Glutamatergic neuron (in vitro differentiated cells): Measurements from ENCODE around the gene PSMB2. TPM values are rescaled to one million over a fixed set of nuclear protein-coding genes. Genes with fewer than 3 reads are reported as not detected.
A peak's percentile ranks its signal among the peaks of the same experiment; 100 is the strongest.

Experiments
- DNase-seq: peaks from one replicate; pipeline ENCODE4 v3.0.0; 2022
- H3K27ac Mint-ChIP-seq: one replicate; pipeline ENCODE4 v1.8.0; 2020; ENCODE audit warnings: mild to moderate bottlenecking, mixed read lengths, inconsistent platforms; ENCODE audit not compliant: unreplicated experiment
- H3K27me3 Mint-ChIP-seq: one replicate; pipeline ENCODE4 v1.8.0; 2020; ENCODE audit warnings: mild to moderate bottlenecking, moderate library complexity, mixed read lengths, inconsistent platforms; ENCODE audit not compliant: unreplicated experiment
- H3K36me3 Mint-ChIP-seq: one replicate; pipeline ENCODE4 v1.8.0; 2020; ENCODE audit warnings: mild to moderate bottlenecking, mixed read lengths, inconsistent platforms; ENCODE audit not compliant: unreplicated experiment
- H3K4me1 Mint-ChIP-seq: one replicate; pipeline ENCODE4 v1.8.0; 2020; ENCODE audit warnings: mild to moderate bottlenecking, low read depth, mixed read lengths, inconsistent platforms; ENCODE audit not compliant: unreplicated experiment
- H3K4me3 Mint-ChIP-seq: one replicate; pipeline ENCODE4 v1.8.0; 2020; ENCODE audit warnings: mild to moderate bottlenecking, mixed read lengths, inconsistent platforms; ENCODE audit not compliant: unreplicated experiment
- H3K9me3 Mint-ChIP-seq: one replicate; pipeline ENCODE4 v1.8.0; 2020; ENCODE audit warnings: mild to moderate bottlenecking, moderate library complexity, mixed read lengths, inconsistent platforms; ENCODE audit not compliant: unreplicated experiment
- CTCF ChIP-seq: fragments of 200-600 bp; sonication (generic); IDR thresholded peaks from one replicate; pipeline ENCODE4 v1.5.0; 2021; ENCODE audit not compliant: partially characterized antibody, unreplicated experiment
- total RNA-seq: library from RNA; stranded (reverse); fragmentation: NEBNext Ultra II Directional; extraction: Animal tissue kit (Norgen Biotek cat#: 25700); gene quantifications from one replicate; pipeline ENCODE4 v1.2.1, GENCODE V29; 2021; ENCODE audit not compliant: unreplicated experiment

Gene PSMB2
- total RNA-seq, 1 donor from 2014 or later: 85.8 TPM

- H3K4me1 Mint-ChIP-seq: no peaks in the 10 kb centered on the region
- peaks cover 4% of the 10 kb centered on the region for H3K27me3 Mint-ChIP-seq
- no peak for DNase-seq
- H3K9me3 Mint-ChIP-seq: peaks cover 2% of the 10 kb centered on the region
- no peak overlapping the region for H3K27ac Mint-ChIP-seq
- no peak for TF ChIP-seq CTCF
- no peaks in the 10 kb centered on the region for H3K36me3 Mint-ChIP-seq
- no peak overlapping the region for H3K4me3 Mint-ChIP-seq
These were observed 25.6 kb upstream of the PSMB2 start for GRCh38 chr1:35666916-35667315.

GRCh38 chr1:35666216-35666615, 24.9 kb upstream of the PSMB2 start:
- Mint-ChIP-seq H3K27me3 (peaks cover 4% of the 10 kb centered on the region), H3K27ac (no peak overlapping the region), H3K4me3 (no peak overlapping the region), H3K36me3 (no peaks in the 10 kb centered on the region), H3K4me1 (peaks cover 3% of the 10 kb centered on the region), H3K9me3 (peaks cover 4% of the 10 kb centered on the region)
- TF ChIP-seq CTCF: no peak
- no peak for DNase-seq

- TF ChIP-seq CTCF: no peak
- no peak overlapping the region for H3K27ac Mint-ChIP-seq
- H3K36me3 Mint-ChIP-seq: no peaks in the 10 kb centered on the region
- H3K27me3 Mint-ChIP-seq: peaks cover 7% of the 10 kb centered on the region
- H3K4me1 Mint-ChIP-seq: peaks cover 10% of the 10 kb centered on the region
- DNase-seq: no peak
- peaks cover 5% of the 10 kb centered on the region for H3K9me3 Mint-ChIP-seq
- H3K4me3 Mint-ChIP-seq: no peak overlapping the region
These were observed 22.1 kb upstream of the PSMB2 start for GRCh38 chr1:35663434-35663833.

GRCh38 chr1:35661474-35661795, 20.1 kb upstream of the PSMB2 start:
- Mint-ChIP-seq H3K36me3 (no peaks in the 10 kb centered on the region), H3K4me3 (no peak overlapping the region), H3K4me1 (peaks cover 10% of the 10 kb centered on the region), H3K9me3 (peaks cover 5% of the 10 kb centered on the region), H3K27ac (no peak overlapping the region), H3K27me3 (peaks cover 7% of the 10 kb centered on the region)
- TF ChIP-seq CTCF: no peak
- DNase-seq: no peak

DNA sequence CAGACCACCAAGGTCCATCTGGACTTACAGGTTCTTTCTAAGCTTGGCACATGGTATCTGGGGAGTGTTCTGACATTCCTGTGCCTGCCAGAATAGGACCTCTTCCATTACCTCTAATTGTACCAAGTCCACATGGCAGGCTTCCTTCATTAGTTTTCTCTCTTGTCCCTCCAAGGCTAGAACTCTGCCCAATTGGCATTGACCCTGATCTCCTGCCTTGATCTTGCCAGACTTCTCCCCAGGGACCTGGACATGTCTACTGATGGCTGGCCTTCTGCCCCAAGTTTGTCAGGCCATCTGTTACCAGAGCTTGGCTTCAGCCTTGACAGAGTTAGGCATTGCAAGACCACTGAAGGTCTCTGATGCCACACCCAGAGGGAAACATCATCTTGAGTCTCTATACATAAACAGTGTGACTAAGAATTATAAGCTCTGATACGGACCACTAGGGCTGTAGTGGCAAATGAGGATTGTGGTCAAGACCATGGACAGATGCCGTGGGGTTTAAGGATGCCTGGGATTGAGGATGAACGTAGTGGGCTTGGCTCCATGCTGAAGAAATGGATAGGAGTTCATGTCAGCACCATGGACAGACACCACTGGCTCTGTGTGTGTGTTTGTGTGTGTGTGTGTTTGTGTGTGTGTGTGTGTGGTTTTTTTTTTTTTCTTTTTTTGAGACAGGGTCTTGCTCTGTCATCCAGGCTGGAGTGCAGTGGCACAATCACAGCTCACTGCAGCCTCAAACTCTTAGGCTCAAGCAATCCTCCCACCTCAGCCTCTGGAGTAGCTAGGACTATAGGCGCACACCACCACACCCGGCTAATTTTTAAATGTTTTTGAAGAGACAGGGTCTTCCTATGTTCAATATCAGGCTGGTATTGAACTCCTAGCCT, 19.5 kb upstream of the PSMB2 start:
- peaks cover 9% of the 10 kb centered on the region for H3K27me3 Mint-ChIP-seq
- TF ChIP-seq CTCF: no peak
- peak overlapping the region; percentile 53 for H3K4me3 Mint-ChIP-seq
- H3K36me3 Mint-ChIP-seq: no peaks in the 10 kb centered on the region
- DNase-seq: no peak
- H3K9me3 Mint-ChIP-seq: peaks cover 5% of the 10 kb centered on the region
- no peak overlapping the region for H3K27ac Mint-ChIP-seq
- H3K4me1 Mint-ChIP-seq: peaks cover 10% of the 10 kb centered on the region
